ENCODE results near the gene DUS3L. TPM values are rescaled to one million over a fixed set of nuclear protein-coding genes. Genes with fewer than 3 reads are reported as not detected.

The DUS3L gene
- total RNA-seq, 2 experiments from 2014 or later = 69.6 to 74.5 TPM

DNA sequence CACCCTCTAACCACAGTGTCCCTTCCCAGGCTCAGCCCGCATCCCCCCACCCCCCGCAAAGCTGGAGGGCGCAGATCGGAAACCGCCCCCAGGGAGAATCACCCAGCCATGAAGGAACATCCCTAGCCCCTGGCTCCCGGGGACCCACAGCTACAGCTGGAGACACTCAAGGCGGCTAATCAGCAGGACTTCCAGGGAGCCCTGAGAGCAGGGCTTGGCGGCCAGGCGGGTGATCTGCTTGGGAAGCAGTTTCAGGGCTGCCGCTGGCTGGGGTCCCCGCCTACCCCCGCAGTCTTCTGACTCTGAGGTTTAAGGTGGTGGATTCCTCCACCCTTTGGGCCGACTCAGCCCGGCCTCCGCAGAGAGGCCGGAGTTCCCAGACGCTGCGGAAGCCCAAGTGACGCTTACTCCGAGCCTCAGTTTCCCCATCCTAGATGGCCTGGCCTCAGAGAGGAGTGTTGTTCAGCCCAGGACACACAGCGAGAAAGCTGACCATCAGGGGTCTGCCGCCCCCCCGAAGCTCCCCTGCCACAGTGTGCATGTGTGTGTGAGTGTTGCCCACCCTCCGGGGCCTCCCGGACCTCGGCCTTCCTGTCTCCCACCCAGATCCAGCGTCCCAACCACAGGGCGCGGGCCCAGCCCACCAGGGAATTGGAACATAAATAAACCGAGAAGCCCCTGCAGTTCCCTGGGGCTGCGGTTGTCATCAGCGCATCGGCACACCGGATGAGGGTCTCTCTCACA lies 38.8 kb upstream of the DUS3L start:
- H3K9me3 Mint-ChIP-seq = no peaks in the 10 kb centered on the region
- DNase-seq = no peak
- intact Hi-C loops (cut with micrococcal nuclease) = no loop called here
- H3K36me3 Mint-ChIP-seq (ENCODE audit: low read depth) = no peaks in the 10 kb centered on the region
- no peak overlapping the region for H3K27ac Mint-ChIP-seq
- peaks cover 7% of the 10 kb centered on the region for H3K4me1 Mint-ChIP-seq (ENCODE audit: low read depth)
- peak overlapping the region; percentile 89 for H3K4me3 Mint-ChIP-seq
- TF ChIP-seq, protein P1, sequence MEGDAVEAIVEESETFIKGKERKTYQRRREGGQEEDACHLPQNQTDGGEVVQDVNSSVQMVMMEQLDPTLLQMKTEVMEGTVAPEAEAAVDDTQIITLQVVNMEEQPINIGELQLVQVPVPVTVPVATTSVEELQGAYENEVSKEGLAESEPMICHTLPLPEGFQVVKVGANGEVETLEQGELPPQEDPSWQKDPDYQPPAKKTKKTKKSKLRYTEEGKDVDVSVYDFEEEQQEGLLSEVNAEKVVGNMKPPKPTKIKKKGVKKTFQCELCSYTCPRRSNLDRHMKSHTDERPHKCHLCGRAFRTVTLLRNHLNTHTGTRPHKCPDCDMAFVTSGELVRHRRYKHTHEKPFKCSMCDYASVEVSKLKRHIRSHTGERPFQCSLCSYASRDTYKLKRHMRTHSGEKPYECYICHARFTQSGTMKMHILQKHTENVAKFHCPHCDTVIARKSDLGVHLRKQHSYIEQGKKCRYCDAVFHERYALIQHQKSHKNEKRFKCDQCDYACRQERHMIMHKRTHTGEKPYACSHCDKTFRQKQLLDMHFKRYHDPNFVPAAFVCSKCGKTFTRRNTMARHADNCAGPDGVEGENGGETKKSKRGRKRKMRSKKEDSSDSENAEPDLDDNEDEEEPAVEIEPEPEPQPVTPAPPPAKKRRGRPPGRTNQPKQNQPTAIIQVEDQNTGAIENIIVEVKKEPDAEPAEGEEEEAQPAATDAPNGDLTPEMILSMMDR (IDR thresholded peaks at IDR 0.05) = no peak
- CTCF ChIA-PET = interaction anchor here (0.7 to 3.5 kb wide), 2 partner anchors 26 to 123 kb away, joined by 3 to 36 read pairs; partner anchors contain the start of gene NRTN
- no peaks in the 10 kb centered on the region for H3K27me3 Mint-ChIP-seq
- no peak for ATAC-seq
- POLR2A ChIA-PET = interaction anchor here (1.2 to 3.5 kb wide), 5 partner anchors 17 to 139 kb away, joined by 3 to 34 read pairs (median 7); partner anchors contain the start of genes DUS3L, NDUFA11 and VMAC

DNA sequence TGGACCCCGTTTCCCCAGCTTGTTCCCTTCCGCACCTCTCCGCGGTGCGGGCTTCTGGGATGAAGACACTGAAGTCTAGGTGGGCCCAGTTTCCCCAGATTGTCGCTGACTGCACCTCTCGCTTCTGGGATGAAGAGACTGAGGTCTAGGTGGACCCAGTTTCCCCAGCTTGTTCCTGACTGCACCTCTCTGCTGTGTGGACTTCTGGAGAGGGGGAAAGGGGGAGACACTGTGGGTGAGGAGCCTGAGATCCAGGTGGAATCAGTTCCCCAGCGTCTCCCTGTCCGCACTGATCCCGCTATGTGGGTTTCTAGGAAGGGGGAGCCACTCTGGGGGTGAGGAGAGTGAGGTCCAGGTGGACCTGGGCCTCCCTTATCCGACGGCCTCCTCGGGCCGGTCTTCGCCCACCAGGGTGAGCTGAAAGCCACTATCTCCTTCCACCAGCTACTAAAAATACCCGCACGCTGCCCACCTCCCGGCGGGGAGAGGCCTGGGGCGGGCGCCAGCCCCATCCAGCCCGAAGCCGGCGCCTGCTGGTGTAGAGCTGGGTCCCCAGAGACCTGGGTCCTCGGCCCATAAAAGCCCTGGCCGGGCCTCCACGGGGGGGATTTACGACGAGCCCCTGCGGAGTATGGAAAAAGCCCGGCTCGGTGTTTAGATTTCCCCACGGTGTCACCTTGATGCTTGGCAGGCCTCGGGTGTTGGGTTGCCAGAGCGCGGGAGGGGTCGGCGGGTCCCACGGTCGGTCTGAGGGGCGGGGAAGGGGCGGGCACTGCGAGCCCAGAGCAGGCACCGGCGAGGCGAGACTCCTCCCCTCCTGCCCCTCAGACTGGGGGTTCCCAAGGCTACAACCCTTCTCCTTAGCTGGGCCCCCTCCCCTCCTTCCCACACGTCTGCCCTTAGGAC lies 38.0 kb upstream of the DUS3L start:
- H3K27ac Mint-ChIP-seq = peak overlapping the region; percentile 95
- CTCF ChIA-PET = interaction anchor here (0.7 to 3.5 kb wide), 6 partner anchors 21 to 139 kb away, joined by 3 to 36 read pairs (median 4); partner anchors contain the start of genes NRTN and RPL36
- H3K27me3 Mint-ChIP-seq = no peaks in the 10 kb centered on the region
- H3K36me3 Mint-ChIP-seq (ENCODE audit: low read depth) = no peaks in the 10 kb centered on the region
- intact Hi-C loops (cut with micrococcal nuclease) = no loop called here
- TF ChIP-seq, protein P1 (IDR thresholded peaks at IDR 0.05) = no peak
- no peaks in the 10 kb centered on the region for H3K9me3 Mint-ChIP-seq
- DNase-seq = peak; percentile 68
- peak overlapping the region; percentile 89 for H3K4me3 Mint-ChIP-seq
- POLR2A ChIA-PET = interaction anchor here (0.6 to 3.5 kb wide), 18 partner anchors 10 to 152 kb away, joined by 3 to 34 read pairs (median 4); partner anchors contain the start of genes DUS3L, FUT6, NDUFA11 and RPL36
- H3K4me1 Mint-ChIP-seq (ENCODE audit: low read depth) = peaks cover 7% of the 10 kb centered on the region
- ATAC-seq = no peak

DNA sequence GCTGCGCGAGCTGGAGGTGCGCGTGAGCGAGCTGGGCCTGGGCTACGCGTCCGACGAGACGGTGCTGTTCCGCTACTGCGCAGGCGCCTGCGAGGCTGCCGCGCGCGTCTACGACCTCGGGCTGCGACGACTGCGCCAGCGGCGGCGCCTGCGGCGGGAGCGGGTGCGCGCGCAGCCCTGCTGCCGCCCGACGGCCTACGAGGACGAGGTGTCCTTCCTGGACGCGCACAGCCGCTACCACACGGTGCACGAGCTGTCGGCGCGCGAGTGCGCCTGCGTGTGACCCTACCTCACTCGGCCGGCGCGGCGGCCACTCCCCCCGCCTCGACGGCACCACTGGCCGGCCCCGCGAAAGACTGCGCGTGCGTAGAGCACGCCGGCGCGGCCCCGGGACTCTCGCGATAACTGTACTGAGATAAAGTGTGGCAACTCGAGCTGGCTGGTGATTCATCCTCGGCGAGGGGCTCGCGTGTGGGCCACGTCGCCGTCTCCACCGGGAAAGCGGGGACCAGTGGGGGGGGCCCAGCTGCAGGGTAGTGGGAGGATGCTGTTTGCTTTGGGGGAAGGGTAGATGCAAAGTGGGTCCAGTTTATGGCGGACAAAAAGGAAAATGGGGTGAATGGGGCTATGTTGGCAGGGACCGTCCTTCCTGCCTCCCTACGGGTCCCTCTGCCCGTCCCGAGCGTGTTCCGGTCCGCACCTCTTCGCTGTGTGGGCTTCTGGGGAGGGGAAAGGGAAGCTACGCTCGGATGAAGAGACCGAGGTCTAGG lies 37.1 kb upstream of the DUS3L start:
- ATAC-seq (peak; percentile 83), DNase-seq (peak; percentile 96)
- intact Hi-C loops (cut with micrococcal nuclease) = no loop called here
- Mint-ChIP-seq H3K4me3 (peak overlapping the region; percentile 89), H3K4me1 (ENCODE audit: low read depth) (peaks cover 7% of the 10 kb centered on the region), H3K36me3 (ENCODE audit: low read depth) (no peaks in the 10 kb centered on the region), H3K9me3 (no peaks in the 10 kb centered on the region), H3K27me3 (no peaks in the 10 kb centered on the region), H3K27ac (peak overlapping the region; percentile 95)
- TF ChIP-seq, protein P1 (IDR thresholded peaks at IDR 0.05) = no peak
- CTCF ChIA-PET = interaction anchor here (0.7 to 3.5 kb wide), 7 partner anchors 20 to 194 kb away, joined by 3 to 36 read pairs (median 3); partner anchors contain the start of genes NRTN and RPL36
- POLR2A ChIA-PET = interaction anchor here (0.6 to 3.5 kb wide), 19 partner anchors 11 to 151 kb away, joined by 3 to 34 read pairs (median 4); partner anchors contain the start of genes DUS3L, FUT6, NDUFA11 and RPL36

DNA sequence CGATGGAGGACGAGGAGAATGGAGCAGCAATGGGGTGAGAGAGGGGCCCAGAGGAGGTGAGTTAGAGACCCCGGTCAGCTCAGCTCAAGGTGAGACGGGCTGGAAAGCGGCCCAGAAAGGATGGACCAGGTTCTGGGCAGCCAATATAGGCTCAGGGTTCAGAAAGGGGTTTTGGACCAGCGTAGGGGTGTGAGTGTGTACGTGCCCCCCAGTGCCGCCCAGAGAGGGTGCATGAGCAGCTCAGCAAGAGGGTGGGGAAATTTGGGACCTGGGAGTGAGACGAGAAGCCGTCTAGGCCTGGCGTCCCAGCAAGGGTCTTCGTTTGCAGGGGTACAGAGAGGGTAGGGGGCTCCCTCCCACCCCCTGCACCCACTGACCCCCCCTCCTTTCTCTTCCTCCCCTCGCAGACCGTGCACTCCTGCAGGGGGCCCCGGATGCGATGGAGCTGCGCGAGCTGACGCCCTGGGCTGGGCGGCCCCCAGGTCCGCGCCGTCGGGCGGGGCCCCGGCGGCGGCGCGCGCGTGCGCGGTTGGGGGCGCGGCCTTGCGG lies 36.5 kb upstream of the DUS3L start:
- Mint-ChIP-seq H3K27me3 (no peaks in the 10 kb centered on the region), H3K36me3 (ENCODE audit: low read depth) (no peaks in the 10 kb centered on the region), H3K4me1 (ENCODE audit: low read depth) (peaks cover 7% of the 10 kb centered on the region), H3K4me3 (peak overlapping the region; percentile 73), H3K27ac (peak overlapping the region; percentile 79), H3K9me3 (no peaks in the 10 kb centered on the region)
- ChIA-PET CTCF (interaction anchor here (0.7 to 3.5 kb wide), 7 partner anchors 20 to 195 kb away, joined by 3 to 36 read pairs (median 3); partner anchors contain the start of genes NRTN and RPL36), POLR2A (interaction anchor here (1.0 to 3.5 kb wide), 11 partner anchors 12 to 151 kb away, joined by 3 to 34 read pairs (median 6); partner anchors contain the start of genes DUS3L, FUT6, NDUFA11 and RPL36)
- ATAC-seq = no peak
- DNase-seq = no peak
- intact Hi-C loops (cut with micrococcal nuclease) = no loop called here
- TF ChIP-seq, protein P1 (IDR thresholded peaks at IDR 0.05) = no peak

All from activated CD8-positive, alpha-beta T cell treated with anti-CD3 and anti-CD28 coated beads for 36 hours (primary cell).